Measurements from ENCODE around the gene FDX1. TPM values are rescaled to one million over a fixed set of nuclear protein-coding genes. Genes with fewer than 3 reads are reported as not detected.

Gene FDX1
- total RNA-seq, 1 donor from 2014 or later = 12.3 TPM

GRCh38 chr11:110505528-110506284 lies 76.0 kb downstream of the FDX1 start:
- no peak for DNase-seq (ENCODE audit: extremely low read depth, low read depth, low spot score)

DNA sequence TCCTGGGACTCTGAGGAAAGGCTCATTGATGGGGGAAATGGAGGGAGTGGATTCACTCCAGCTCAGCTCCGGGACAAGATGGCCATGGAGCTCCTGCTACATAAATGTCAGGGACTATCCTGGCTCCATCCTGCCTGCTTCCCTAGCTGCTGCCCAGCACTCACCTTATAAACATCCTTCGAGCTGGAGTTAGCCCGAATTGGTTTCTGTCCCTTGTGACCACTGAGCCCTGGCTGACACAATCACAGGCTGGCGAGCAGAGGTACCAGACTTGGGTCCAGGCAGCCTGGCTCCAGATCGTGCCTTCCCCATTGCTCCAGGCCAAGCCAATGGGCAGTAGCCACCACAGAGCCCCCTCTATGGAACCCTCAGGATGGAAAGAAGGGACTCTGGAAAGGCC lies 77.6 kb downstream of the FDX1 start:
- no peak for DNase-seq (ENCODE audit: extremely low read depth, low read depth, low spot score)

- DNase-seq (ENCODE audit: extremely low read depth, low read depth, low spot score) = no peak
Measured at GRCh38 chr11:110508786-110509185, 79.0 kb downstream of the FDX1 start.

GRCh38 chr11:110509472-110509871 lies 79.7 kb downstream of the FDX1 start:
- DNase-seq (ENCODE audit: extremely low read depth, low read depth, low spot score) = no peak

GRCh38 chr11:110512026-110512425 lies 82.3 kb downstream of the FDX1 start:
- DNase-seq (ENCODE audit: extremely low read depth, low read depth, low spot score) = no peak

DNA sequence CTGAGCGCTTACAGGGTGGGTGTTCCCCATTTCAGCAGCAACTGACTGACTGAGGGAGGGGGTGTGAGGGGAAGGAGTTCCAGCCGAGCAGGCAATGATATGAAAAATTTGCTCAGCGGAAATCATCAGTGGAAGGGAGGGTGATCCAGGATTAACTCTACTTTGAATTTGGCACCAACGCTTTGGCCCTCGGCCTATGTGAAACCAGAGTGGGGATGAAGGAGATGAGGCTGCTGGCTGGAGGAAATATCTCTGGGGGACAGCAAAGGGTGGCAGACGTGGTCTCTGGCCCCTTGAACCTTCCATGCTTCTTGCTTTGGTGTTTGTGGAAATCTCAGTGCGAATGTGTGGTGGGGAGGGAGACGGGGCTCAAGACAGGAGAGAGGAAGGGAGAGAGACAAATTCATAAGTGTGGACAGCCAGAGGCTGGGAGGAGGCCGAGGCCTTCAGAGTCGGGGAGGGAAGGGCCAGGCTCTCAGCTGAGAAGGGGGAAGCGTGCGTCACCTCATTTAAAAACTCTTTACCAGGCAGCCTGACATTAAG lies 83.6 kb downstream of the FDX1 start:
- no peak for DNase-seq (ENCODE audit: extremely low read depth, low read depth, low spot score)

GRCh38 chr11:110513846-110514437 lies 84.2 kb downstream of the FDX1 start:
- no peak for DNase-seq (ENCODE audit: extremely low read depth, low read depth, low spot score)

Other genes starting within 250 kb of the FDX1 start
- 88.4 and 122 TPM in 2 replicates for gene RDX, start 133.3 kb upstream of the FDX1 start, total RNA-seq